Activated CD8-positive, alpha-beta memory T cell treated with anti-CD3 and anti-CD28 coated beads, Interleukin-2, amount 50 U/mL, for 48 hours (primary cell): ENCODE measurements around the gene GBP6.
A peak's percentile ranks its signal among the peaks of the same experiment; 100 is the strongest.
"Not testable (repeated sequence)": the region's sequence is repeated elsewhere in the genome, so short reads cannot be mapped to it uniquely, and the experiment has no call there.

Source experiments
- DNase-seq: peaks from one replicate; pipeline ENCODE4 v3.0.0-alpha.2; 2020

GBP6 gene, protein sequence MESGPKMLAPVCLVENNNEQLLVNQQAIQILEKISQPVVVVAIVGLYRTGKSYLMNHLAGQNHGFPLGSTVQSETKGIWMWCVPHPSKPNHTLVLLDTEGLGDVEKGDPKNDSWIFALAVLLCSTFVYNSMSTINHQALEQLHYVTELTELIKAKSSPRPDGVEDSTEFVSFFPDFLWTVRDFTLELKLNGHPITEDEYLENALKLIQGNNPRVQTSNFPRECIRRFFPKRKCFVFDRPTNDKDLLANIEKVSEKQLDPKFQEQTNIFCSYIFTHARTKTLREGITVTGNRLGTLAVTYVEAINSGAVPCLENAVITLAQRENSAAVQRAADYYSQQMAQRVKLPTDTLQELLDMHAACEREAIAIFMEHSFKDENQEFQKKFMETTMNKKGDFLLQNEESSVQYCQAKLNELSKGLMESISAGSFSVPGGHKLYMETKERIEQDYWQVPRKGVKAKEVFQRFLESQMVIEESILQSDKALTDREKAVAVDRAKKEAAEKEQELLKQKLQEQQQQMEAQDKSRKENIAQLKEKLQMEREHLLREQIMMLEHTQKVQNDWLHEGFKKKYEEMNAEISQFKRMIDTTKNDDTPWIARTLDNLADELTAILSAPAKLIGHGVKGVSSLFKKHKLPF

GRCh38 chr1:89363638-89364536, at the start of gene GBP6:
GBP6 (plus strand) TSS chr1:89364059; CDS start chr1:89368552, 4,493 bp downstream.
- no peak for DNase-seq

DNA sequence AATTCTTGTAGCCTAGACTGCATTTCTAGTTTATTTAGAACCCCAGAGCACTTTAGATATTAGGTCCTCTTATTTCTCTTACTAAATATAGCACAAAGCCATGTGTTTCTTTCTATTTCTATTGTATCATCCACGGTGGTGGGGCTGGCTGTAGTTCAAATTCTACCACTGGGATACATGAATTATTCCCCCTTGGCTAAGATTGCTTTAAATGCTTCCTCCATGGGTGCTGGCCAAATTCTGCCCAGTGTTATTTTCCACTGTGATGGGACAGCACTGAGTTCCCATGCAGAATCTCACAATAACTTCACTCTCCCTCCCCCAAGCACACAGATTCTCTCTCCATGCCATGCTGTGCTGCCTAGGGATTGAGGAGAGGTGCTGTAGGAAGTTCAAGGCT, 41.5 kb upstream of the GBP6 start:
- DNase-seq = no peak

- no peak for DNase-seq
Observed at GRCh38 chr1:89331890-89332289, 32.0 kb upstream of the GBP6 start.

GRCh38 chr1:89332461-89332860, 31.4 kb upstream of the GBP6 start:
- no peak for DNase-seq

DNA sequence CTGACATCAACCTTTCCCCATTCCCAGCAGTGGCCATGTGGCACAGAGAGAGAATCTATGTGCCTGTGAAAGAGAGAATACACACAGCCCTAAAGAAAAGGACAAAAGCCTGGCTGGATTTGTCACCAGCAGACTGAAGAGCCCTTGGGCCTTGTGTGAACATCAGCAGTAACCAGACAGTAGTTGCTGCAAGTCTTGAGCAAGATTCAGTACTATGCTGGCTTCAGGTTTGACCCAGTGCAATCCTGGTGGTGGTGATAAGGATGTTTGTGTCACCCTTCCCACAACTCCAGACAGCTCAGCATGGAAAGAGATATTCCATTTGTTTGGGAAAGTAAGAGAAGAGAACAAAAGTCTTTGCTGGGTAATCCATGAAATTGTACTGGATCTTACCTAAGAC, 28.4 kb upstream of the GBP6 start:
- no peak for DNase-seq

DNA sequence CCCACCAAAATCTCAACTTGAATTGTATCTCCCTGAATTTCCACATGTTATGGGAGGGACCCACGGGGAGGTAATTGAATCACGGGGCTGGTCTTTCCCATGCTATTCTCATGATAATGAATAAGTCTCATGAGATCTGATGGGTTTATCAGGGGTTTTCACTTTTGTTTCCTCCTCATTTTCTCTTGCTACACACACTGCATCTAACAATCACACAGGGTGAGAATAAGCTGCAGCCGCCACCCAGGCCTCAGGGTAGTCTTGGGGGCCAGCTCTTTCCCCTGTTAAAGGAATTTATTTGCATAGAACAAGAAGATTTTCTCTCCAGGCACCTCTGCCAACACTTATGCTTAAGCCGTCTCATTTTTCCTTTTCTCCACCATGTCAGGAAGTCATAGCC, 26.0 kb upstream of the GBP6 start:
- DNase-seq = no peak

DNA sequence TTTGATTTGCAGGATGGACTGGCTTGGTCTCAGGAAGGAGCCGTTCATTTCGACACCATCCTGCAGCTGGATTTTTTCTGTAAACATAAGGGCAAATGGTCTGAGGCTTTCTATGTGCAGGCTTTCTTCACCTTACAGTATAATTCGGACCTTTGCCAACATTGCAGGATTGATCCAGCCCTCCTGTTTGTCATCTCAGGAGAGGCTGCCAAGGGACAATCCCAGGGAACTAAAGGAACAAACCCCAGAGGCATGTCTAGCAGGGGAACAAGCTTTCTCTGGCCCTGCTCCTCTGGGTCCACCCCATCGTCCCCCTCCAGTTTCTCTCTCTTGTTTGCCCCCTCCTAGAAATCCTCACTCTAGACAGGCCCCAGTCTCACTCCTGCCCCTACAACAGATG, 24.8 kb upstream of the GBP6 start:
- no peak for DNase-seq

- not testable (repeated sequence) for DNase-seq
Observed at GRCh38 chr1:89345479-89345878, 18.4 kb upstream of the GBP6 start.

DNA sequence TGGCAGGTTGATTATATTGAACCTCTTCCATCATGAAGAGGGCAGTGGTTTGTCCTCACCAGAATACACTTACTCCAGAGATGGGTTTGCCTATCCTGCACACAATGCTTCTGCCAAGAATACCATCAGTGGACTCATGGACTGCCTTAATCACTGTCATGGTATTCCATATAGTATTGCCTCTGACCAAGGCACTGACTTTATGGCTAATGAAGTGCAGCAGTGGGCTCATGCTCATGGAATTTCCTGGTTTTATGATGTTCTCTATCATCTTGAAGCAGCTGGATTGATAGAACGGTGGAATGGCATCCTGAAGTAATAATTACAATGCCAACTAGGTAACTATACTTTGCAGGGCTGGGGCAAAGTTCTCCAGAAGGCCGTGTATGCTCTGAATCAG, 16.6 kb upstream of the GBP6 start:
- no peak for DNase-seq

GRCh38 chr1:89350298-89350697, 13.6 kb upstream of the GBP6 start:
- no peak for DNase-seq

DNA sequence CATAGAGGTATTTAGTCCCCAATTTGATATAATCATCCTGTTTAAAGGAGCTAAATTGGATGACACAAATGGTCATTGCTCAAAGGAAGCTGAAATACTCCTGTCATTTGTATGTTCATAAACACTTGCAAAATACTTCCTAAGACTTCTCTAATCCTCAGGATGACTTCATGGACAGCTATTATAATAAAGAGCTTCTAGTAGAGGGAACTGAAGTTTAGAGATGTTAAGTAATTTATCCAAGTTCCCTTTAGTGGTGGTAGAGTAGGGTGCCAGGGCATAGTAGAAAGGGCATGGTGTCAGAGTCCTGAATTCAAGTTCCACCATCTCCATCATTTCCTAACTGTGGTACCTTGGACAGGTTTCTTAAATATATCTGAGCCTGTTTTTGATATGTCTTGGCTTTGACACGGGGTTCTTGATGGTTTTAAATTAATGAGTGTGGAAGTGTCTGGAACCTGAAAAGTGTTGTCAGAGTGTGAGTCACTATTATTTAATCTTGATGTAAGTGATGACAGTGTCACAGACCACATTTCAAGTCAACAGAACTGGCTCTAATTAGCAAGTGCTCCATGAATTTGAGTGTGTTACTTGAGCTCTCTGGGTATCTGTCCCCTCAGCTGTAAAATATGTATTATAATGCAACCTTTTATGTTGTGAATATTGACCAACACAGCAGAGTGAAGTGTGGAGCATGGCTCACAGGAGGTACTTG, 12.1 kb upstream of the GBP6 start:
- DNase-seq = no peak

- no peak for DNase-seq
Observed at GRCh38 chr1:89352421-89352820, 11.4 kb upstream of the GBP6 start.

DNA sequence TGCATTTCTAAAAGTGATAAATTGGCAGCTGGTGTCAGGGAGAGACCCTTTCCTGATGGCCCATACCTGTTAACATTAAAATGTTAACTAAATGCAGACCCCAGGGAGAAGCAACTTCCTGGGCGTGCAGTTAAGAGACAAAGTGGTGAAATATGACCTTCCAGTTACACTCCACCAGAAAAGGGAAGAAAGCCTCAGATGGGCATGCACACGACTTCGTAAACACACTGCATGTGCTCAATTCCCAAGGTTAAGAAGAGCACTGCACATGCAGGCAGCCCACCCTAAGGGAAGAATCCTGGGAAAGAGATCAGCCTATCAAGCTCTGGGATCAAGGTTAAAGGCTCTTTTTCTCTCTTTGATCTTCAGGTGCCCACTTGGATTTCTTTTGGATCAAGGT, 9.7 kb upstream of the GBP6 start:
- DNase-seq = no peak

DNA sequence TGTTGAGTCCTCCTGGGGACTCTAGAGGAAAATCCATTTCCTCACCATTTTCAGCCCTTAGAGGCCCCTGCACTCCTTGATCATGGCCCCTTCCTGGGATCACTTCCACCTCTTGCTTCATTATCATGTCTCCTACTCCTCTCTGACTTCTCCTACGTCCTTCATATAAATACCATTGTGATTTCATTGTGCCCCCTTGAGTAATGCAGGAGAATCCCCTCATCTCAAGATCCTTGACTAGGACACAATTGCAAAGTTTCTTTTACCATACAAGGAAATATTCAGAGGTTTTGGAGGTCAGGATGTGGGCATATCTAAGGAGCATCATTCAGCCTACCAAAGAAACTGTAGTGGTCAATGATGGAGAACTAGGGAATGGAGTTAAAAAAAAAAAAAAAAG, 8.8 kb upstream of the GBP6 start:
- no peak for DNase-seq

DNA sequence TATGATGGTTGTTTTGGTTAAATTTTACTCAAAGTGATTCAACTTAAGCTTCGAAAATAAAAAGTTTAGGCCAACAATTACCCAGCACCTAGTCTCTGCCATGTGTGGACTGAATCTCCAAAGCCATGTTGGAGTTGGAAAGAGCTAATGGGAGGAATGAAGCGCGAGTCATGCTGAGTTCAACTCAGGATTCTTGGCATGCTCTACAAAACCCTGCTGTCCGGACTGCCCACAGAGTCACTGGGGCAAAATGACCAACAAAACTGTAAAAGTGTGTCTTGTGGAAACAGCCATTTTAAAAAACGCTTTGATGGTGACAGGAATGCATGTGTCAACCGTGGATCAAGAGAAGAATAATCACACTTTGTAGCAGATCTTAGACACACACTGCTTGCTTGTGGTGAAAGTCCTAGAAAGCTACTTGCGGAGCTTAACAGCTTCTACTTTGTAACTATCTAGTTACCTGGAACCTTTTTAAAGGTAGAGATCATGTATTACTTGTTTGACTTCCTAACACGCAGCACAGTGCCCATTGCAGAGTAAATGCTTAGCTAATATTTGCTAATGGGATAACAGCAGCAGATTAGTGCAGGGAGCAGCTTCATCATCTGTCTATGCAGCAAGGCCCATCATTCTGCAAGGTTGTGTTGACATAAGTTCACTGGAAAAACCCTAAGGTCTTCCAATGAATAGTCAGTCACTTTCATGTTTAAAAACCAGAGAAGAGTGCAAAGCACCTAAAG, 7.0 kb upstream of the GBP6 start:
- no peak for DNase-seq

- peak; percentile 85 for DNase-seq
Observed at GRCh38 chr1:89358287-89358893, 5.5 kb upstream of the GBP6 start.

DNA sequence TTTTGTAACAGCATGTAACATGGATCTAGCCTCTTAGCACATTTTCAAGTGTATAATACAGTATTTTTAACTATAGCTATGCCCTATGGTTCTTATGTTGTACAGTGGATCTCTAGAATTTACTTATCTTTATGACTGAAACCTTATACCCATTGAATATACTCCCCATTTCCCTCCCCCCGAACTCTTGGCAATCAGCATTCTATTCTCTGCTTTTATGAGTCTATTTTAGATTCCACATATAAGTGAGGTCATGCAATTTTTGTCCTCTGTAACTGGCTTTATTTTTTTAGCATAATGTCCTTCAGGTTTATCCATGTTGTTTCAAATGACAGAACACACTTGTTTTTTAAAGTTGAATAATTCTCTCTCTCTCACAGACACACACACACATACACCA, 3.1 kb upstream of the GBP6 start:
- DNase-seq = no peak

GRCh38 chr1:89361681-89362080, 2.2 kb upstream of the GBP6 start:
- no peak for DNase-seq

- DNase-seq = no peak
Observed at GRCh38 chr1:89363196-89363595, 663 bp upstream of the GBP6 start.

DNA sequence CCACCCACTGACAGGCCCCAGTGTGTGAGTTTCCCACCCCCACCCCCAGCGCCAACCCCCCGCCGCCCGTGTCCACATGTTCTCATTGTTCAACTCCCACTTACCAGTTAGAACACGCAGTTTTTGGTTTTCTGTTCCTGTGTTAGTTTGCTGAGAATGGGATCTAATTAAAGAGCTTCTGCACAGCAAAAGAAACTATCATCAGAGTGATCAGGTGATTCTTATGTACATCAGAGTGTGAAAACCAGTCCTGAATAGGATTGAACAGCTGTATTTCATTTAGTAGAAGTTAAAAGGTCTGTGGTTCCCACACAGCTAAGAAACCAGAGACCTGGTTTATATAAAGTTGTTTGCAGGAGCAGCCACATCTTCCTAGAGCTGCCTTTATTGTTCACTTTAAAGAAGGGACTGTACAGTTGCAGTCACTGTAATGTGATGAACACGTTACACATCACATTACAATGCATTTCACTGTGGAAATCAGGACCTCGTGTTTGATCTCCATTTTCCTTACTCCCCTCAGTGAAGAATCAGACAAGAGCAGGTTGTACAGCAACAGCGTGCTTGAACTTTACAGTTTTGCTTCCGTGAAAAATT, 1.2 kb downstream of the GBP6 start:
- no peak for DNase-seq

- DNase-seq = no peak
Observed at GRCh38 chr1:89367221-89367620, 3.4 kb downstream of the GBP6 start.
